ENCODE measurements around the gene SCUBE1. TPM values are rescaled to one million over a fixed set of nuclear protein-coding genes. Genes with fewer than 3 reads are reported as not detected.

SCUBE1 gene
- total RNA-seq, 1 experiment from 2014 or later, result not detected

DNA sequence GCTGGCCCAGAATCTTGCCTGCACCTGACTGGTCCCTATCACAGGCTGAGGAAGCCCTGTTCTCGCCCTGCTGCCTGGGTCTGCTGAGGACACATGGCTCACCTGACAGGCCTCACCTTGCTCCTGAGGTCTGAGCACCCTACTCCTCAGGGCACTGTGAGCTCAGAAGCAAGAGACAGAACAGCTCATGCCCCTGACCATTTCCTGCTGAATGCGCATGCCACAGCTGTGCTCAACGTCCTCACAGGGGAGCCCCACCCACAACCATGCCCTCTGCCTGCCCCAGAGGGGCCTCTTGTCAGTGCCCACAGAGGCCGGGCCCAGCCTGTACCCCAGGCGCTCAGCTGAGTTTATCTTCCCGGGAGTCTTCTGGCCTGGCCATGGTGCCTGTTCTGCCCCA lies 194.6 kb downstream of the SCUBE1 start:
- ChIA-PET CTCF (no interaction called here), POLR2A (no interaction called here)
- Histone ChIP-seq H3K4me1 (ENCODE audit: control insufficient read depth, insufficient read depth, low read length) (peaks cover under 1% of the 10 kb centered on the region; the same call in 1 of the 2 replicates), H3K36me3 (ENCODE audit: control insufficient read depth, insufficient read depth, low read length) (no peaks in the 10 kb centered on the region), H3K4me3 (ENCODE audit: low read depth in 2 of 2, low read length in 2 of 2) (no peak overlapping the region), H3K27me3 (ENCODE audit: control insufficient read depth, insufficient read depth, low read length) (no peaks in the 10 kb centered on the region), H3K9me3 (ENCODE audit: control insufficient read depth, insufficient read depth, low read depth, low read length) (no peaks in the 10 kb centered on the region), H3K27ac (ENCODE audit: low read length) (no peak overlapping the region)
- ATAC-seq, result no peak
- TF ChIP-seq POLR2AphosphoS5 (IDR thresholded peaks at IDR 0.05; ENCODE audit: low read depth, low read length), result no peak
- TF ChIP-seq SIN3A (IDR thresholded peaks at IDR 0.05; ENCODE audit: borderline replicate concordance, insufficient read depth, low read depth, low read length), result no peak
- TF ChIP-seq, protein P1, sequence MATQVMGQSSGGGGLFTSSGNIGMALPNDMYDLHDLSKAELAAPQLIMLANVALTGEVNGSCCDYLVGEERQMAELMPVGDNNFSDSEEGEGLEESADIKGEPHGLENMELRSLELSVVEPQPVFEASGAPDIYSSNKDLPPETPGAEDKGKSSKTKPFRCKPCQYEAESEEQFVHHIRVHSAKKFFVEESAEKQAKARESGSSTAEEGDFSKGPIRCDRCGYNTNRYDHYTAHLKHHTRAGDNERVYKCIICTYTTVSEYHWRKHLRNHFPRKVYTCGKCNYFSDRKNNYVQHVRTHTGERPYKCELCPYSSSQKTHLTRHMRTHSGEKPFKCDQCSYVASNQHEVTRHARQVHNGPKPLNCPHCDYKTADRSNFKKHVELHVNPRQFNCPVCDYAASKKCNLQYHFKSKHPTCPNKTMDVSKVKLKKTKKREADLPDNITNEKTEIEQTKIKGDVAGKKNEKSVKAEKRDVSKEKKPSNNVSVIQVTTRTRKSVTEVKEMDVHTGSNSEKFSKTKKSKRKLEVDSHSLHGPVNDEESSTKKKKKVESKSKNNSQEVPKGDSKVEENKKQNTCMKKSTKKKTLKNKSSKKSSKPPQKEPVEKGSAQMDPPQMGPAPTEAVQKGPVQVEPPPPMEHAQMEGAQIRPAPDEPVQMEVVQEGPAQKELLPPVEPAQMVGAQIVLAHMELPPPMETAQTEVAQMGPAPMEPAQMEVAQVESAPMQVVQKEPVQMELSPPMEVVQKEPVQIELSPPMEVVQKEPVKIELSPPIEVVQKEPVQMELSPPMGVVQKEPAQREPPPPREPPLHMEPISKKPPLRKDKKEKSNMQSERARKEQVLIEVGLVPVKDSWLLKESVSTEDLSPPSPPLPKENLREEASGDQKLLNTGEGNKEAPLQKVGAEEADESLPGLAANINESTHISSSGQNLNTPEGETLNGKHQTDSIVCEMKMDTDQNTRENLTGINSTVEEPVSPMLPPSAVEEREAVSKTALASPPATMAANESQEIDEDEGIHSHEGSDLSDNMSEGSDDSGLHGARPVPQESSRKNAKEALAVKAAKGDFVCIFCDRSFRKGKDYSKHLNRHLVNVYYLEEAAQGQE (IDR thresholded peaks at IDR 0.05; ENCODE audit: insufficient read depth in 1 of 2, low read depth in 2 of 2, low read length in 1 of 2), result no peak
- TF ChIP-seq, protein P2, sequence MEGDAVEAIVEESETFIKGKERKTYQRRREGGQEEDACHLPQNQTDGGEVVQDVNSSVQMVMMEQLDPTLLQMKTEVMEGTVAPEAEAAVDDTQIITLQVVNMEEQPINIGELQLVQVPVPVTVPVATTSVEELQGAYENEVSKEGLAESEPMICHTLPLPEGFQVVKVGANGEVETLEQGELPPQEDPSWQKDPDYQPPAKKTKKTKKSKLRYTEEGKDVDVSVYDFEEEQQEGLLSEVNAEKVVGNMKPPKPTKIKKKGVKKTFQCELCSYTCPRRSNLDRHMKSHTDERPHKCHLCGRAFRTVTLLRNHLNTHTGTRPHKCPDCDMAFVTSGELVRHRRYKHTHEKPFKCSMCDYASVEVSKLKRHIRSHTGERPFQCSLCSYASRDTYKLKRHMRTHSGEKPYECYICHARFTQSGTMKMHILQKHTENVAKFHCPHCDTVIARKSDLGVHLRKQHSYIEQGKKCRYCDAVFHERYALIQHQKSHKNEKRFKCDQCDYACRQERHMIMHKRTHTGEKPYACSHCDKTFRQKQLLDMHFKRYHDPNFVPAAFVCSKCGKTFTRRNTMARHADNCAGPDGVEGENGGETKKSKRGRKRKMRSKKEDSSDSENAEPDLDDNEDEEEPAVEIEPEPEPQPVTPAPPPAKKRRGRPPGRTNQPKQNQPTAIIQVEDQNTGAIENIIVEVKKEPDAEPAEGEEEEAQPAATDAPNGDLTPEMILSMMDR (IDR thresholded peaks at IDR 0.05), result no peak
- TF ChIP-seq TCF7L2 (IDR thresholded peaks at IDR 0.05; ENCODE audit: low read depth, low read length), result no peak
- in situ Hi-C loops (cut with HindIII; ENCODE audit: low pct_unique_long_range_greater_than_20kb, low sequenced_read_pairs) (no loop called here), intact Hi-C loops (cut with micrococcal nuclease; ENCODE audit: unreplicated experiment) (no loop called here)
- no TSS peak for BruUV-seq (replicated peaks)
- no peak for DNase-seq (ENCODE audit: low read depth, low spot score)

GRCh38 chr22:43147821-43148220 lies 195.4 kb downstream of the SCUBE1 start:
- Histone ChIP-seq H3K4me1 (ENCODE audit: control insufficient read depth, insufficient read depth, low read length) (no peaks in the 10 kb centered on the region), H3K36me3 (ENCODE audit: control insufficient read depth, insufficient read depth, low read length) (no peaks in the 10 kb centered on the region; the same call in 1 of the 2 replicates), H3K9me3 (ENCODE audit: control insufficient read depth, insufficient read depth, low read depth, low read length) (no peaks in the 10 kb centered on the region), H3K27ac (ENCODE audit: low read length) (no peak overlapping the region), H3K4me3 (ENCODE audit: low read depth in 2 of 2, low read length in 2 of 2) (no peak overlapping the region), H3K27me3 (ENCODE audit: control insufficient read depth, insufficient read depth, low read length) (no peaks in the 10 kb centered on the region)
- DNase-seq (ENCODE audit: low read depth, low spot score) (no peak), ATAC-seq (no peak)
- ChIA-PET POLR2A (no interaction called here), CTCF (interaction anchor here (0.7 kb wide), 1 partner anchor 763 kb away, joined by 7 read pairs; no protein-coding TSS in a partner anchor)
- TF ChIP-seq POLR2AphosphoS5 (IDR thresholded peaks at IDR 0.05; ENCODE audit: low read depth, low read length), result no peak
- no peak for TF ChIP-seq TCF7L2 (IDR thresholded peaks at IDR 0.05; ENCODE audit: low read depth, low read length)
- no peak for TF ChIP-seq SIN3A (IDR thresholded peaks at IDR 0.05; ENCODE audit: borderline replicate concordance, insufficient read depth, low read depth, low read length)
- TF ChIP-seq, protein P1 (IDR thresholded peaks at IDR 0.05; ENCODE audit: insufficient read depth in 1 of 2, low read depth in 2 of 2, low read length in 1 of 2), result no peak
- TF ChIP-seq, protein P2 (IDR thresholded peaks at IDR 0.05), result no peak
- BruUV-seq (replicated peaks), result no TSS peak
- in situ Hi-C loops (cut with HindIII; ENCODE audit: low pct_unique_long_range_greater_than_20kb, low sequenced_read_pairs), result no loop called here
- intact Hi-C loops (cut with micrococcal nuclease; ENCODE audit: unreplicated experiment), result no loop called here
